B cell (primary cell): Measurements from ENCODE around the gene LONP2. TPM values are rescaled to one million over a fixed set of nuclear protein-coding genes. Genes with fewer than 3 reads are reported as not detected.

Source experiments
- ATAC-seq: fragments of 200-7000 bp; cut with Tn5 transposase; one replicate; pipeline ENCODE4 v1.10.0; 2021; ENCODE audit warnings: low read depth, mild to moderate bottlenecking, moderate number of reproducible peaks, moderate library complexity
- CTCF ChIA-PET: fragments of 350-600 bp; sonication (Branson Sonifier 250); formaldehyde crosslinking; loops from one replicate; lab custom pipeline; 2021; ENCODE audit warnings: antibody characterized with exemption, inconsistent platforms; lab: Charles Lee
- POLR2A ChIA-PET: fragments of 350-600 bp; sonication (Branson Sonifier 250); formaldehyde crosslinking; loops from one replicate; lab custom pipeline; 2021; ENCODE audit warnings: antibody characterized with exemption; lab: Charles Lee
- DNase-seq: peaks from one replicate; pipeline ENCODE4 v3.0.0; 2013
- H2AFZ ChIP-seq: 2 replicates; pipeline ENCODE4 v1.6.1; 2012; ENCODE audit warnings: mild to moderate bottlenecking, low read depth, low read length; ENCODE audit not compliant: insufficient read depth, poor library complexity, severe bottlenecking
- H3K27ac ChIP-seq, 2 donors: 1 replicate in 1 of 2; 2 replicates in 1 of 2; pipeline ENCODE4 v1.5.1; 2012 to 2013; ENCODE audit warnings: low read length in 2 of 2, mild to moderate bottlenecking in 2 of 2, moderate library complexity in 1 of 2
- H3K27me3 ChIP-seq, 4 experiments: fragments of 200-600 bp in 1 of 4; sonication (generic) in 1 of 4; replicated peaks in 1 of 4; 1 replicate in 2 of 4; 2 replicates in 2 of 4; pipeline versions ENCODE4 v1.6.1 to v1.7.0; 2013 to 2016; ENCODE audit warnings: low read length in 3 of 4, mild to moderate bottlenecking in 2 of 4, mixed read lengths in 1 of 4, moderate library complexity in 1 of 4; ENCODE audit not compliant: insufficient read depth in 4 of 4, control insufficient read depth in 3 of 4; ENCODE audit errors: control extremely low read depth in 1 of 4
- H3K36me3 ChIP-seq, 2 experiments: replicated peaks in 1 of 2; 1 replicate in 1 of 2; 2 replicates in 1 of 2; pipeline versions ENCODE4 v1.6.1 to v1.7.1; 2013; ENCODE audit warnings: low read length in 1 of 2; ENCODE audit not compliant: insufficient read depth in 2 of 2, control insufficient read depth in 1 of 2; ENCODE audit errors: control extremely low read depth in 1 of 2, extremely low read depth in 1 of 2
- H3K4me1 ChIP-seq, 2 donors: fragments of 200-600 bp in 1 of 2; sonication (generic) in 1 of 2; 1 replicate in 1 of 2; 2 replicates in 1 of 2; pipeline versions ENCODE4 v1.5.1 to v1.6.1; 2013 to 2017; ENCODE audit warnings: low read length in 2 of 2; ENCODE audit not compliant: control insufficient read depth in 2 of 2, insufficient read depth in 2 of 2
- H3K4me2 ChIP-seq: replicated peaks from 2 replicates; pipeline ENCODE3; 2012; ENCODE audit warnings: mild to moderate bottlenecking, low read depth, low read length; ENCODE audit not compliant: poor library complexity, severe bottlenecking
- H3K4me3 ChIP-seq, 5 experiments: fragments of 200-600 bp in 1 of 5; sonication (generic) in 1 of 5; 1 replicate in 3 of 5; 2 replicates in 2 of 5; pipeline versions ENCODE4 v1.5.1 to v1.7.0; 2011 to 2016; ENCODE audit warnings: low read length in 4 of 5, mild to moderate bottlenecking in 4 of 5, low read depth in 2 of 5, control low read depth in 1 of 5, moderate library complexity in 1 of 5; ENCODE audit not compliant: insufficient read depth in 1 of 5; ENCODE audit errors: control extremely low read depth in 1 of 5, extremely low read depth in 1 of 5
- H3K79me2 ChIP-seq: fragments of 200-600 bp; sonication (generic); one replicate; pipeline ENCODE4 v1.6.0; 2016; ENCODE audit warnings: low read length; ENCODE audit not compliant: control insufficient read depth, insufficient read depth
- H3K9ac ChIP-seq: fragments of 200-600 bp; sonication (generic); 2 replicates; pipeline ENCODE4 v1.6.1; 2017; ENCODE audit warnings: mild to moderate bottlenecking, low read length, moderate library complexity
- H3K9me3 ChIP-seq, 3 donors: one replicate each; pipeline versions ENCODE4 v1.6.1 to v1.7.1; 2013; ENCODE audit warnings: low read length in 2 of 3; ENCODE audit not compliant: control insufficient read depth in 2 of 3, insufficient read depth in 1 of 3; ENCODE audit errors: control extremely low read depth in 1 of 3
- H4K20me1 ChIP-seq: 2 replicates; pipeline ENCODE4 v1.6.0; 2012; ENCODE audit warnings: mild to moderate bottlenecking, low read length; ENCODE audit not compliant: insufficient read depth, control insufficient read depth, poor library complexity, severe bottlenecking
- H3K27ac Mint-ChIP-seq: one replicate; pipeline ENCODE4 v1.8.0; 2021; ENCODE audit warnings: mixed read lengths
- H3K27me3 Mint-ChIP-seq: one replicate; pipeline ENCODE4 v1.8.0; 2021; ENCODE audit warnings: mixed read lengths
- H3K4me1 Mint-ChIP-seq: one replicate; pipeline ENCODE4 v1.8.0; 2021; ENCODE audit warnings: mixed read lengths
- H3K4me3 Mint-ChIP-seq: one replicate; pipeline ENCODE4 v1.8.0; 2021; ENCODE audit warnings: mixed read lengths
- H3K9me3 Mint-ChIP-seq: one replicate; pipeline ENCODE4 v1.8.0; 2022; ENCODE audit warnings: mixed read lengths; ENCODE audit not compliant: insufficient read depth
- CTCF ChIP-seq: fragments of 200-600 bp; IDR thresholded peaks from one replicate; pipeline ENCODE4 v1.8.0; 2022; ENCODE audit warnings: antibody characterized with exemption, mild to moderate bottlenecking
- EZH2 ChIP-seq: IDR thresholded peaks from 2 replicates; pipeline ENCODE4 v1.6.1; 2012; ENCODE audit warnings: borderline replicate concordance, low read depth, mild to moderate bottlenecking, moderate library complexity, low read length; ENCODE audit not compliant: insufficient read depth, poor library complexity, severe bottlenecking
- WGBS: methylation state at CpG from one replicate; pipeline ENCODE4 v1.1.5; 2013; ENCODE audit warnings: missing lambda C conversion rate; ENCODE audit not compliant: insufficient coverage; 5-methylcytosine and 5-hydroxymethylcytosine counted together
- intact Hi-C: fragments of 100-400 bp; cut with micrococcal nuclease; formaldehyde crosslinking; loops from one replicate; pipeline ENCODE4 v1.10.0; 2022
- polyA plus RNA-seq: library from polyadenylated mRNA; depleted of rRNA; stranded (reverse); fragments of >200 nt; gene quantifications from 2 replicates; pipeline ENCODE4 v1.2.3, GENCODE V29; 2012
- total RNA-seq, 2 donors: library from RNA; stranded (reverse); fragments of 120-200 nt in 1 of 2; gene quantifications; 1 replicate in 1 of 2; 2 replicates in 1 of 2; pipeline versions ENCODE4 v1.2.3 to v1.2.4, GENCODE V29; 2013 to 2022

LONP2 gene
- total and polyA plus RNA-seq, 2 donors (not counting 1 experiment from before 2014, with no cell fraction given), result 39.3 to 84.2 TPM

DNA sequence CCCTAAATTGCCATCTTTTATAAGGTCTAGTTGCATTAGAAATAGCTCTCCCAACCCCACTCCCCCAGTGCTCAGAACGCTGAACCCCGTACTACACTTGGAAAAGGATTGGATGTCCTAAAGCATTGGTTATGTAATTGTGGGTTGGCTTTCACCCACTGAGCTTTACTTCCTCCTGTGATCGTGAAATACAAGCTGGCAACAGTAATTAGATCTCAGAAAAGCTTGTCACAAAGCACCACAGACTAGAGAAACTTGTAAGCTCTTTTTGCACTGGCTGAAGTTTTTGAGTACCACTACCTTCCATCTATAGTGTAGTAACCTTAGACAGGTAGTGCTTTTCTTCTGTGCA is 86.7 kb downstream of the LONP2 start:
- CTCF ChIA-PET, result interaction anchor here (0.6 to 0.7 kb wide), 3 partner anchors 12 to 107 kb away, joined by 3 to 4 read pairs (median 4); no protein-coding TSS in a partner anchor

DNA sequence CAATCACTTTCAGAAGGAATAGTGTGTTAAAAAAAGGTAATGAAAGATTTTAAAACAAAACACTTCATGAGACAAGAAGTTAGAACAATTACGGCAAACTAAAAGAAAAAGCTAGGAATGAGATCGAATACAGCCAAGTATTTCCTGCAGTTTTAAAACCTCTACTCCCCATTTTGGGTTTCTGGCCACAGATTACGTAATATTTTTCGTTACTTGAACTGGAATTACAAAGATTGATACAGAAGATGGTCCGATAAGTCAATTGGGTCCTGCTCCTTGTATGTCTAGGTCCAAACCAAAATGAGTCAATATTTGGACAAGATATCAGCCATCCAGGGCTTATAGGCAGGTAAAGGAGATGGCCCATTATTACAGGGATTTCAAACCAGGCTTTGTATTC is 88.9 kb downstream of the LONP2 start:
- Histone ChIP-seq H3K4me3 (no peak overlapping the region), H3K4me1 (no peaks in the 10 kb centered on the region), H3K9me3 (no peaks in the 10 kb centered on the region), H3K4me2 (no peak overlapping the region), H3K27ac (no peak overlapping the region), H2AFZ (no peak overlapping the region), H3K9ac (no peak overlapping the region), H4K20me1 (no peaks in the 10 kb centered on the region), H3K79me2 (no peaks in the 10 kb centered on the region), H3K27me3 (no peaks in the 10 kb centered on the region), H3K36me3 (peaks cover 19 to 43% of the 10 kb centered on the region in 2 experiments)
- Mint-ChIP-seq H3K27ac (no peak overlapping the region), H3K9me3 (no peaks in the 10 kb centered on the region), H3K4me1 (no peaks in the 10 kb centered on the region), H3K4me3 (no peak overlapping the region), H3K27me3 (no peaks in the 10 kb centered on the region)
- no peak for DNase-seq
- 90% methylated on average over 2 of the region's 5 CpGs for WGBS
- ChIA-PET POLR2A (no interaction called here), CTCF (interaction anchor here (1.0 to 1.4 kb wide), 3 partner anchors 12 to 297 kb away, joined by 3 read pairs; no protein-coding TSS in a partner anchor)
- intact Hi-C loops, result no loop called here
- no peak for TF ChIP-seq CTCF
- no peak for TF ChIP-seq EZH2
- ATAC-seq, result no peak

More for the DNA sequence above, 86.7 kb downstream of the LONP2 start:
- intact Hi-C loops, result no loop called here
- no peak for TF ChIP-seq EZH2
- no peak for TF ChIP-seq CTCF
- no peak for ATAC-seq
- no peak overlapping the region for H3K4me2 ChIP-seq
- no peak overlapping the region for H3K27ac ChIP-seq
- no peak overlapping the region for H3K4me3 ChIP-seq
- H4K20me1 ChIP-seq, result no peaks in the 10 kb centered on the region
- H3K36me3 ChIP-seq, result peaks cover 19 to 39% of the 10 kb centered on the region in 2 experiments
- H3K9me3 ChIP-seq, result no peaks in the 10 kb centered on the region
- no peak for DNase-seq
- Mint-ChIP-seq H3K27me3 (no peaks in the 10 kb centered on the region), H3K4me3 (no peak overlapping the region), H3K27ac (no peak overlapping the region), H3K4me1 (no peaks in the 10 kb centered on the region), H3K9me3 (no peaks in the 10 kb centered on the region)
- H3K79me2 ChIP-seq, result no peaks in the 10 kb centered on the region
- no peak overlapping the region for H3K9ac ChIP-seq
- no CpG with 5 or more reads among the region's 3 CpGs for WGBS
- H3K27me3 ChIP-seq, result no peaks in the 10 kb centered on the region
- H3K4me1 ChIP-seq, result no peaks in the 10 kb centered on the region
- POLR2A ChIA-PET, result no interaction called here
- no peak overlapping the region for H2AFZ ChIP-seq
